Measurements from ENCODE around the gene CCDC102A.

- TF ChIP-seq POLR2A (IDR thresholded peaks at IDR 0.05; ENCODE audit: low read depth): no peak
- TF ChIP-seq POLR2AphosphoS5 (IDR thresholded peaks at IDR 0.05): no peak
- TF ChIP-seq, protein P1, sequence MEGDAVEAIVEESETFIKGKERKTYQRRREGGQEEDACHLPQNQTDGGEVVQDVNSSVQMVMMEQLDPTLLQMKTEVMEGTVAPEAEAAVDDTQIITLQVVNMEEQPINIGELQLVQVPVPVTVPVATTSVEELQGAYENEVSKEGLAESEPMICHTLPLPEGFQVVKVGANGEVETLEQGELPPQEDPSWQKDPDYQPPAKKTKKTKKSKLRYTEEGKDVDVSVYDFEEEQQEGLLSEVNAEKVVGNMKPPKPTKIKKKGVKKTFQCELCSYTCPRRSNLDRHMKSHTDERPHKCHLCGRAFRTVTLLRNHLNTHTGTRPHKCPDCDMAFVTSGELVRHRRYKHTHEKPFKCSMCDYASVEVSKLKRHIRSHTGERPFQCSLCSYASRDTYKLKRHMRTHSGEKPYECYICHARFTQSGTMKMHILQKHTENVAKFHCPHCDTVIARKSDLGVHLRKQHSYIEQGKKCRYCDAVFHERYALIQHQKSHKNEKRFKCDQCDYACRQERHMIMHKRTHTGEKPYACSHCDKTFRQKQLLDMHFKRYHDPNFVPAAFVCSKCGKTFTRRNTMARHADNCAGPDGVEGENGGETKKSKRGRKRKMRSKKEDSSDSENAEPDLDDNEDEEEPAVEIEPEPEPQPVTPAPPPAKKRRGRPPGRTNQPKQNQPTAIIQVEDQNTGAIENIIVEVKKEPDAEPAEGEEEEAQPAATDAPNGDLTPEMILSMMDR (IDR thresholded peaks at IDR 0.05): no peak
Measured at GRCh38 chr16:57482845-57483545, 53.4 kb downstream of the CCDC102A start.
